Measurements from ENCODE around the gene CDSN.
"Not testable (repeated sequence)": the region's sequence is repeated elsewhere in the genome, so short reads cannot be mapped to it uniquely, and the experiment has no call there.

CDSN gene

GRCh38 chr6:31120151-31120915 is at the start of gene CDSN:
Gene CDSN, minus strand, starts transcription at chr6:31120446. Its CDS starts 27 bp downstream, at chr6:31120419.
- DNase-seq: no peak

GRCh38 chr6:31169123-31169857 is 49.0 kb upstream of the CDSN start:
- DNase-seq: no peak

- no peak for DNase-seq
Observed at GRCh38 chr6:31168606-31169005, 48.4 kb upstream of the CDSN start.

GRCh38 chr6:31165986-31166385 is 45.7 kb upstream of the CDSN start:
- DNase-seq: no peak

- DNase-seq: not testable (repeated sequence)
Observed at GRCh38 chr6:31165064-31165832, 45.0 kb upstream of the CDSN start.

GRCh38 chr6:31164475-31165063 is 44.3 kb upstream of the CDSN start:
- not testable (repeated sequence) for DNase-seq

GRCh38 chr6:31163922-31164321 is 43.7 kb upstream of the CDSN start:
- no peak for DNase-seq

GRCh38 chr6:31162463-31163165 is 42.4 kb upstream of the CDSN start:
- DNase-seq: no peak

- DNase-seq: no peak
Observed at GRCh38 chr6:31161216-31162126, 41.2 kb upstream of the CDSN start.

GRCh38 chr6:31158863-31159855 is 38.9 kb upstream of the CDSN start:
- no peak for DNase-seq

- DNase-seq: peak; percentile 99
Observed at GRCh38 chr6:31158140-31158862, 38.1 kb upstream of the CDSN start, which contains the start of gene TCF19. Gene TCF19, plus strand, starts transcription at chr6:31158589. Its CDS starts 881 bp downstream, at chr6:31159470.

GRCh38 chr6:31157513-31158139 is 37.4 kb upstream of the CDSN start, which contains the start of gene CCHCR1:
Gene CCHCR1, minus strand, starts transcription at chr6:31157802. Its CDS starts 202 bp downstream, at chr6:31157600.
- DNase-seq: no peak

- DNase-seq: no peak
Observed at GRCh38 chr6:31156641-31157040, 36.4 kb upstream of the CDSN start.

GRCh38 chr6:31154436-31154835 is 34.2 kb upstream of the CDSN start:
- DNase-seq: no peak

GRCh38 chr6:31152781-31153180 is 32.5 kb upstream of the CDSN start:
- no peak for DNase-seq

- DNase-seq: no peak
Observed at GRCh38 chr6:31149827-31150447, 29.7 kb upstream of the CDSN start.

GRCh38 chr6:31145386-31145785 is 25.1 kb upstream of the CDSN start:
- no peak for DNase-seq

GRCh38 chr6:31144970-31145340 is 24.7 kb upstream of the CDSN start:
- no peak for DNase-seq
